ENCODE results near the gene CLASRP.

DNA sequence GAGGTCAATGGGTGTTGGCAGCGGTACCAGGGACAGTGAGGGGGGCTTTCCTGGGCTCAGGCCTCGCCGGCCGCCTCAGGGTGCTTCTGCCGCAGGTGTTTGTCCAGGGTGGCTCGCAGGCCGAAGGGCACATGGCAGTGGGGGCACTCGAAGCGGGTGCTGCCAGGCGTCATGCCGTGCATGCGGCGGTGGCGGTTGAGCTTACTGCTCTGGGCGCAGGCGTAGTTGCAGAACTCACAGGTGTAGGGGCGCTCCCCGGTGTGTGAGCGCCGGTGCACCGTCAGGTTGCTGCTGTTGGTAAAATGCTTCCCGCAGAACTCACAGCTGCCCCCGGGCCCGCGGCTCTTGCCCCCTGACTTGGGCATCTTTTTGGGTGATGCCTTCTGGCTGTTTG, 32.7 kb downstream of the CLASRP start:
- no peak for TF ChIP-seq POLR2A (IDR thresholded peaks at IDR 0.05)
- no peak for TF ChIP-seq CTCF (IDR thresholded peaks at IDR 0.05)

Data from sigmoid colon (tissue), 3 donors.